Retina (tissue), 1 donor: ENCODE data around the gene STX17.
"Not testable (repeated sequence)": the region's sequence is repeated elsewhere in the genome, so short reads cannot be mapped to it uniquely, and the experiment has no call there.

Source experiments
- DNase-seq: peaks from one replicate; pipeline ENCODE4 v3.0.0-alpha.2; 2016

Gene STX17

GRCh38 chr9:99973455-99973854, 67.0 kb downstream of the STX17 start:
- no peak for DNase-seq

GRCh38 chr9:99977033-99977792, 70.8 kb downstream of the STX17 start:
- no peak for DNase-seq

GRCh38 chr9:99978221-99978620, 71.8 kb downstream of the STX17 start:
- peak; percentile 17 for DNase-seq

GRCh38 chr9:99980598-99980997, 74.1 kb downstream of the STX17 start:
- DNase-seq, result no peak

GRCh38 chr9:99986642-99987041, 80.2 kb downstream of the STX17 start:
- no peak for DNase-seq

- DNase-seq, result not testable (repeated sequence)
Observed at GRCh38 chr9:99990508-99990907, 84.1 kb downstream of the STX17 start.

- DNase-seq, result no peak
Observed at GRCh38 chr9:99998266-99998665, 91.8 kb downstream of the STX17 start.

GRCh38 chr9:99998866-99999265, 92.4 kb downstream of the STX17 start:
- DNase-seq, result no peak

- DNase-seq, result no peak
Observed at GRCh38 chr9:99999797-100000196, 93.3 kb downstream of the STX17 start.

- DNase-seq, result no peak
Observed at GRCh38 chr9:100011062-100011681, 104.7 kb downstream of the STX17 start.

- DNase-seq, result no peak
Observed at GRCh38 chr9:100012279-100012678, 105.8 kb downstream of the STX17 start.

- DNase-seq, result no peak
Observed at GRCh38 chr9:100013573-100013972, 107.1 kb downstream of the STX17 start.

- DNase-seq, result no peak
Observed at GRCh38 chr9:100014846-100015245, 108.4 kb downstream of the STX17 start.

- no peak for DNase-seq
Observed at GRCh38 chr9:100019541-100019940, 113.1 kb downstream of the STX17 start.
